DND-41 (cell line): ENCODE data around the gene ZNF519.
A peak's percentile ranks its signal among the peaks of the same experiment; 100 is the strongest.

Source experiments
- ATAC-seq: fragments of 200-7000 bp; cut with Tn5 transposase; 3 replicates; pipeline ENCODE4 v1.9.1; 2021; ENCODE audit warnings: low read depth; ENCODE audit not compliant: insufficient read depth
- DNase-seq: peaks from one replicate; pipeline ENCODE4 v3.0.0-alpha.2; 2020
- H2AFZ ChIP-seq: 2 replicates; pipeline ENCODE4 v1.6.0; 2012; ENCODE audit warnings: low read depth, low read length
- H3K27ac ChIP-seq: 2 replicates; pipeline ENCODE4 v1.5.1; 2012; ENCODE audit warnings: low read length, inconsistent platforms
- H3K27me3 ChIP-seq: fragments of 200-600 bp; sonication (generic); 2 replicates; pipeline ENCODE4 v1.6.0; 2012; ENCODE audit warnings: low read length, mild to moderate bottlenecking, inconsistent platforms; ENCODE audit not compliant: insufficient read depth, poor library complexity
- H3K36me3 ChIP-seq: 2 replicates; pipeline ENCODE4 v1.5.1; 2012; ENCODE audit warnings: low read length, inconsistent platforms; ENCODE audit not compliant: insufficient read depth
- H3K4me1 ChIP-seq: 2 replicates; pipeline ENCODE4 v1.5.1; 2012; ENCODE audit warnings: mild to moderate bottlenecking, low read length; ENCODE audit not compliant: insufficient read depth
- H3K4me2 ChIP-seq: 2 replicates; pipeline ENCODE4 v1.6.0; 2012; ENCODE audit warnings: mild to moderate bottlenecking, moderate library complexity, low read length, inconsistent platforms; ENCODE audit not compliant: insufficient read depth
- H3K4me3 ChIP-seq, 2 experiments: fragments of 200-600 bp in 1 of 2; shearing (Covaris generic) in 1 of 2; 2 replicates each; pipeline ENCODE4 v1.5.1; 2012 to 2016; ENCODE audit warnings: inconsistent platforms in 2 of 2, low read length in 2 of 2, mild to moderate bottlenecking in 2 of 2, low read depth in 1 of 2, moderate library complexity in 1 of 2
- H3K79me2 ChIP-seq: 2 replicates; pipeline ENCODE4 v1.6.0; 2012; ENCODE audit warnings: low read length, inconsistent platforms; ENCODE audit not compliant: insufficient read depth
- H3K9ac ChIP-seq: 2 replicates; pipeline ENCODE4 v1.6.0; 2012; ENCODE audit warnings: low read depth, mild to moderate bottlenecking, inconsistent platforms, low read length, moderate library complexity
- H3K9me3 ChIP-seq: 2 replicates; pipeline ENCODE4 v1.5.1; 2012; ENCODE audit warnings: low read length, moderate library complexity, mild to moderate bottlenecking, inconsistent platforms; ENCODE audit not compliant: insufficient read depth, severe bottlenecking
- H4K20me1 ChIP-seq: 2 replicates; pipeline ENCODE4 v1.6.0; 2012; ENCODE audit warnings: low read length; ENCODE audit not compliant: insufficient read depth
- CTCF ChIP-seq: IDR thresholded peaks from 2 replicates; pipeline ENCODE4 v1.5.1; 2012; ENCODE audit warnings: borderline replicate concordance, low read length, moderate library complexity, mild to moderate bottlenecking; ENCODE audit not compliant: poor library complexity, severe bottlenecking; ENCODE audit errors: extremely low read depth
- EZH2 ChIP-seq: IDR thresholded peaks from 3 replicates; pipeline ENCODE4 v1.6.1; 2012; ENCODE audit warnings: borderline replicate concordance, low read depth, mild to moderate bottlenecking, moderate library complexity, low read length, inconsistent platforms; ENCODE audit not compliant: severe bottlenecking

The ZNF519 gene

GRCh38 chr18:14089781-14090180 is 42.5 kb downstream of the ZNF519 start:
- ATAC-seq, result no peak
- no peak overlapping the region for H2AFZ ChIP-seq
- no peak for DNase-seq

GRCh38 chr18:14089191-14089590 is 43.0 kb downstream of the ZNF519 start:
- ATAC-seq (no peak), DNase-seq (no peak)
- H3K27ac ChIP-seq, result no peak overlapping the region
- H4K20me1 ChIP-seq, result no peaks in the 10 kb centered on the region
- H2AFZ ChIP-seq, result no peak overlapping the region
- no peak overlapping the region for H3K9ac ChIP-seq
- TF ChIP-seq CTCF, result no peak
- no peak for TF ChIP-seq EZH2
- no peaks in the 10 kb centered on the region for H3K9me3 ChIP-seq
- H3K79me2 ChIP-seq, result no peaks in the 10 kb centered on the region
- no peaks in the 10 kb centered on the region; the same call in 1 of the 2 replicates for H3K4me1 ChIP-seq
- H3K36me3 ChIP-seq, result 0 out of 2 replicates have a peak, but pooled peaks cover 3% of the 10 kb centered on the region
- H3K4me3 ChIP-seq, result no peak overlapping the region
- no peaks in the 10 kb centered on the region for H3K27me3 ChIP-seq
- no peak overlapping the region for H3K4me2 ChIP-seq

More at GRCh38 chr18:14089781-14090180, 42.5 kb downstream of the ZNF519 start:
- H3K27me3 ChIP-seq, result no peaks in the 10 kb centered on the region
- no peaks in the 10 kb centered on the region for H3K9me3 ChIP-seq
- H3K36me3 ChIP-seq, result no peaks in the 10 kb centered on the region
- TF ChIP-seq CTCF (no peak), EZH2 (no peak)
- no peak overlapping the region for H3K4me2 ChIP-seq
- H3K79me2 ChIP-seq, result no peaks in the 10 kb centered on the region
- H4K20me1 ChIP-seq, result no peaks in the 10 kb centered on the region
- H3K27ac ChIP-seq, result no peak overlapping the region
- no peaks in the 10 kb centered on the region; the same call in 1 of the 2 replicates for H3K4me1 ChIP-seq
- no peak overlapping the region for H3K4me3 ChIP-seq
- H3K9ac ChIP-seq, result no peak overlapping the region

DNA sequence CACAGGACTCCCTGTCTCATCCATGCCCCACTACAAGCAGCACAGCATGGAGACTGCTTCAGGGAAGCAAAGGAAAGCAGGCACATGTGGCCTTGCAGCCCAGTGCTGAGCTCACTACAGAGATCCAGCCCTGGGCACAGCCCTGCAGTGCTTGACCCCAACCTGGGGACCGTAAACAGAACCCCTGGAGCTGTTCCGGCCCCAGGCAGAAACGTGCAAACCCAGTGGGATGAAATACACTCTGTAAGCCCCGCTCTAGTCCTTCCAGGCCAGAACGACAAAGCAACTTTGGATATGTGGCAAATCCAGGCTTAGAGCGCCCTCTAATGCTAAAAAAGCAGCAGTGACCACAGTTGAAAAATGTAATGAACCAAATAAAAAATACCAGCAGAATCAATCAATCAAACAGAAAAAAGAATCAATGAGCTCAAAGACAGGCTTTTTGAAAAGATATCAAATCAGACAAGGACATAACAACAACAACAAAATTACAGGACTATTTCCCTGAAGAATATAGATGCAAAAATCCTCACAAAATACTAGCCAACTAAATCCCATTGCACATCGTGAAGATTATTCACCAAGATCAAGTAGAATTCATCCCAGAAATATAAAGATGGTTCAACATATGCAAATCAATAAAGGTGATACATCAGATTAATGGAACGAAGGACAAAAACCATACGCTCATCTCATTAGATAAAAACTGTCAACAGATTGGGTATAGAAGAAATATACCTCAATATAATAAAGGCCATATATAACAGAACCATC is 45.6 kb downstream of the ZNF519 start:
- H3K4me1 ChIP-seq, result no peaks in the 10 kb centered on the region; the same call in 1 of the 2 replicates
- TF ChIP-seq EZH2 (no peak), CTCF (peak; percentile 78)
- H3K36me3 ChIP-seq, result 0 out of 2 replicates have a peak, but pooled peaks cover 3% of the 10 kb centered on the region
- H4K20me1 ChIP-seq, result no peaks in the 10 kb centered on the region
- ATAC-seq (peak; percentile 81), DNase-seq (peak; percentile 52)
- H3K9ac ChIP-seq, result no peak overlapping the region
- H2AFZ ChIP-seq, result no peak overlapping the region
- no peaks in the 10 kb centered on the region for H3K27me3 ChIP-seq
- no peak overlapping the region for H3K4me2 ChIP-seq
- H3K27ac ChIP-seq, result no peak overlapping the region
- no peaks in the 10 kb centered on the region for H3K79me2 ChIP-seq
- H3K9me3 ChIP-seq, result no peaks in the 10 kb centered on the region
- no peak overlapping the region for H3K4me3 ChIP-seq
